ENCODE measurements around the gene SLC29A2. TPM values are rescaled to one million over a fixed set of nuclear protein-coding genes. Genes with fewer than 3 reads are reported as not detected.

SLC29A2 gene
- polyA plus RNA-seq, 1 of the 3 experiments (the other 2 are of a cell fraction), result 3.2 TPM

GRCh38 chr11:66336234-66337102, 35.1 kb downstream of the SLC29A2 start, which contains the start of gene RIN1 (continued):
- TF ChIP-seq RXRA (IDR thresholded peaks at IDR 0.05; ENCODE audit: borderline replicate concordance, low read depth) (peak; percentile 95; the same call in 1 of the 2 replicates), MAX (IDR thresholded peaks at IDR 0.05; ENCODE audit: low read depth) (peak; percentile 85), IRF3 (IDR thresholded peaks at IDR 0.05; ENCODE audit: low read depth, low read length) (no peak), YY1 (IDR thresholded peaks at IDR 0.05; ENCODE audit: low read depth) (no peak; the same call in none of the 2 replicates), MXI1 (IDR thresholded peaks at IDR 0.05; ENCODE audit: low read depth, low read length) (peak; percentile 81; the same call in 1 of the 2 replicates), SIN3A (IDR thresholded peaks at IDR 0.05; ENCODE audit: borderline replicate concordance, low read depth, low read length) (peak; percentile 95; the same call in 1 of the 2 replicates), EZH2phosphoT487 (IDR thresholded peaks at IDR 0.05; ENCODE audit: borderline replicate concordance, low read depth) (no peak), RAD21 (IDR thresholded peaks at IDR 0.05; ENCODE audit: low read length) (peak; percentile 81), CTCF (IDR thresholded peaks at IDR 0.05) (peak; percentile 56), RCOR1 (IDR thresholded peaks at IDR 0.05; ENCODE audit: low read length) (no peak), MEF2A (IDR thresholded peaks at IDR 0.05; ENCODE audit: borderline replicate concordance, low read depth) (no peak), GATA2 (CRISPR knock-in tag; IDR thresholded peaks at IDR 0.05) (no peak), NRF1 (IDR thresholded peaks at IDR 0.05; ENCODE audit: low read depth, low read length) (no peak), REST (IDR thresholded peaks at IDR 0.05; ENCODE audit: low read depth, low read length) (peak; percentile 49; the same call in 1 of the 2 replicates), ELF1 (IDR thresholded peaks at IDR 0.05) (peak; percentile 65; the same call in 1 of the 2 replicates)

All from SK-N-SH (cell line).